ENCODE measurements around the gene MLF2.
"Not testable (repeated sequence)": the region's sequence is repeated elsewhere in the genome, so short reads cannot be mapped to it uniquely, and the experiment has no call there.

MLF2 gene

DNA sequence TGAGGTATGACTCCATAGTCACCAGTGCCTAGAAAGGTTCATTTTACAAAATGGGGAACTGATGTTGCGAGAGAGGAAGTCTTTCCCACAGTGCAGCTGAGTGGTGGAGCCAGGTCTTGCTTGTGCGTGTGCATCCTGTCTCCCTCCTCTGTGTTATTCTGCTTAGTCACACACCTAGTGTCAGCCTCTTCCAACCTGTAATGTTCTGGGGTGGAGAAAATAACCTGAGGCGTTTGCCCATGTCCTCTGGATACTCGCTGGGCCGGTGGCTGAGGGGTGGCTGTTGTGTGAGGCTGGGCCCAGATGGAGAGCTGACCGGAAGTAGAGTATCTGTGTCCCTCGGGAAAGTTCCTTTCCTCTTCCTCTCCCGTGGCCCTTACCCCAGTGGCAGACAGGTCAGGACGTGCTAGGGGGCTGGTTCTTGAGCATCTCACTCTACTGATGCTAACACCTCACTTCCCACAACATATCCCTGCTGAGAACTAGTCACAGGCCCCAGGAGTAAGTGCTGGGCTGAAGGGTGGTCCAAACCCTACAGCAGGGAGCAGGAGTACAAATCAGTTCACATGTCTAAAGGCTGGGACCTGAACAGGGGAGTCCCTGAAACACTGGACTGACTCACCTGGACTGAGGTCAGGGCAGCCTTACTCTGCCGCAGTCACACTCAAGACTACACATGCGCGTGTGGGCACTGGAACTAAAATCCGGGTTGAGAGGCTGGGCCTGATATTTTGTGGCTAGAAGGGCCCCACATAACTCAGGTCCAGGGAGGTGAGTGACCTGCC lies 7.0 kb downstream of the MLF2 start:
- Mint-ChIP-seq H3K27me3 (no peaks in the 10 kb centered on the region), H3K27ac (peak overlapping the region; percentile 96), H3K9me3 (peaks cover 0 to 9% of the 10 kb centered on the region in 2 donors), H3K4me3 (peak overlapping the region; percentile 14 to 21), H3K36me3 (peaks cover 52 to 66% of the 10 kb centered on the region in 2 donors), H3K4me1 (peaks cover 34 to 55% of the 10 kb centered on the region in 2 donors)
- DNase-seq (peak; percentile 53), ATAC-seq (replicated peaks) (peak; percentile 96 to 98)

DNA sequence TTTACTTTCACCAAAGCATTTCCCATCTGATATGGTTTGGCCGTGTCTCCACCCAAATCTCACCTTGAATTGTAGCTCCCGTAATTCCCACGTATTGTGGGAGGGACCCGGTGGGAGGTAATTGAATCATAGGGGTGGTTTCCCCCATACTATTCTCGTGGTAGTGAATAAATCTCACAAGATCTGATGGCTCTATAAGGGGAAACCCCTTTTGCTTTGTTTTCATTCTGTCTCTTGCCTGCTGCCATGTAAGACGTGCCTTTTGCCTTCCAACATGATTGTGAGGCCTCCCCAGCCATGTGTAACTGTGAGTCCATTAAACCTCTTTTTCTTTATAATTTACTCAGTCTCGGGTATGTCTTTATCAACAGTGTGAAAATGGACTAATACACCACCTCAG lies 9.6 kb downstream of the MLF2 start:
- peak overlapping the region; percentile 51 for H3K27ac Mint-ChIP-seq
- H3K27me3 Mint-ChIP-seq; H3K4me3 Mint-ChIP-seq; ATAC-seq (replicated peaks); DNase-seq; H3K9me3 Mint-ChIP-seq: not testable (repeated sequence)
- peaks cover 29 to 49% of the 10 kb centered on the region in 2 donors for H3K4me1 Mint-ChIP-seq
- peaks cover 42 to 46% of the 10 kb centered on the region in 2 donors for H3K36me3 Mint-ChIP-seq

DNA sequence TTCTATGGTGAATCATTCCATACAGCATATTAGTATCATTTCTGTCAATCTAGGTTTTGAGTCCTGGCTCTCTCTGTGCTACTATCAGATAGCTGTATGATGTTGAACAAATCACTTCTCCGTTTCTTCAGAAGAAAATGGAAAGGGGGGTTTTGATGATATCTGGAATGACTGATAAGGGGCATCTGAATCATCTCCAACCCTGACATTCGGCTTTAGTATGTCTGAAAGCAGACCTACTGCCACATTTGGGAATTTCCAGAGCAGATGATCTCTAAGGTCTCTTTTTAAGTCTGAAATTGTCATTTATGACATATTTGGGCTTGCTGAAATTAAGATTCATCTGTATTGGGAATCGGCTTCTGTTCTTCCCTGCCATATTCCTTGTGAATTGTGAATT lies 10.1 kb downstream of the MLF2 start:
- Mint-ChIP-seq H3K27ac (peak overlapping the region; percentile 59), H3K36me3 (peaks cover 38 to 41% of the 10 kb centered on the region in 2 donors)
- ATAC-seq (replicated peaks), result peak; percentile 31 to 44

DNA sequence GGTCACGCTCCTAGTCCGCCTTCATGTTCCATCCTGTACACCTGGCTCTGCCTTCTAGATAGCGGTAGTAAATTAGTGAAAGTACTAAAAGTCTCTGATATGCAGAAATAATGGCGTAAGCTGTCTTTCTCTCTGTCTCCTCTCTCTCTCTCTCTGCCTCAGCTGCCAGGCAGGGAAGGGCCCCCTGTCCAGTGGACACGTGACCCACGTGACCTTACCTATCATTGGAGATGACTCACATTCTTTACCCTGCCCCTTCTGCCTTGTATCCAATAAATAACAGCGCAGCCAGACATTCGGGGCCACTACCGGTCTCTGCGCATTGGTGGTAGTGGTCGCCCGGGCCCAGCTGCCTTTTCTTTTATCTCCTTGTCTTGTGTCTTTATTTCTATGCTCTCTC lies 10.9 kb downstream of the MLF2 start:
- not testable (repeated sequence) for H3K27me3 Mint-ChIP-seq; H3K4me3 Mint-ChIP-seq; DNase-seq; ATAC-seq (replicated peaks); H3K9me3 Mint-ChIP-seq
- Mint-ChIP-seq H3K4me1 (peaks cover 24 to 44% of the 10 kb centered on the region in 2 donors), H3K27ac (peak overlapping the region; percentile 59), H3K36me3 (peaks cover 31 to 34% of the 10 kb centered on the region in 2 donors)

More for the DNA sequence above, 10.1 kb downstream of the MLF2 start:
- Mint-ChIP-seq H3K9me3 (peaks cover 0 to 9% of the 10 kb centered on the region in 2 donors), H3K4me3 (no peak overlapping the region), H3K4me1 (peaks cover 29 to 44% of the 10 kb centered on the region in 2 donors), H3K27me3 (no peaks in the 10 kb centered on the region)
- DNase-seq, result no peak

DNA sequence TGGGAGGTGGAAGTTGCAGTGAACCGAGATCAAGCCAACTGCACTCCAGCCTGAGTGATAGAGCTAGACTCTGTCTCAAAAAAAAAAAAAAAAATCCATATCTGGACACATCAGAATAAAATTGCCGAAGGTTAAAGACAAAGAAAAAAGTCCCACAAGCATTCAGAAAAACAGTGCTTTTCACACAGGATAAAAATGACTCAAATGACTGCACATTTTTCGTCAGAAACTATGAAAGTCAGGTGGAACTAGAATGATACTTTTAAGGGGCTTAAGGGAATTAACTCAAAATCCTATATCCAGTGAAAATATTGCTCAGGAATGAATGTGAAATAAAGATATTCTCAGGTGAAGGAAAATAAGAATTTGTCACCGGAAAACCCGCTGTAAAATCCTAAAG lies 16.2 kb downstream of the MLF2 start:
- peaks cover 13 to 24% of the 10 kb centered on the region in 2 donors for H3K36me3 Mint-ChIP-seq
- H3K4me1 Mint-ChIP-seq, result peaks cover 11 to 13% of the 10 kb centered on the region in 2 donors
- DNase-seq (no peak), ATAC-seq (replicated peaks) (no peak)
- no peaks in the 10 kb centered on the region for H3K27me3 Mint-ChIP-seq
- no peaks in the 10 kb centered on the region for H3K9me3 Mint-ChIP-seq
- H3K27ac Mint-ChIP-seq, result no peak overlapping the region
- no peak overlapping the region for H3K4me3 Mint-ChIP-seq

DNA sequence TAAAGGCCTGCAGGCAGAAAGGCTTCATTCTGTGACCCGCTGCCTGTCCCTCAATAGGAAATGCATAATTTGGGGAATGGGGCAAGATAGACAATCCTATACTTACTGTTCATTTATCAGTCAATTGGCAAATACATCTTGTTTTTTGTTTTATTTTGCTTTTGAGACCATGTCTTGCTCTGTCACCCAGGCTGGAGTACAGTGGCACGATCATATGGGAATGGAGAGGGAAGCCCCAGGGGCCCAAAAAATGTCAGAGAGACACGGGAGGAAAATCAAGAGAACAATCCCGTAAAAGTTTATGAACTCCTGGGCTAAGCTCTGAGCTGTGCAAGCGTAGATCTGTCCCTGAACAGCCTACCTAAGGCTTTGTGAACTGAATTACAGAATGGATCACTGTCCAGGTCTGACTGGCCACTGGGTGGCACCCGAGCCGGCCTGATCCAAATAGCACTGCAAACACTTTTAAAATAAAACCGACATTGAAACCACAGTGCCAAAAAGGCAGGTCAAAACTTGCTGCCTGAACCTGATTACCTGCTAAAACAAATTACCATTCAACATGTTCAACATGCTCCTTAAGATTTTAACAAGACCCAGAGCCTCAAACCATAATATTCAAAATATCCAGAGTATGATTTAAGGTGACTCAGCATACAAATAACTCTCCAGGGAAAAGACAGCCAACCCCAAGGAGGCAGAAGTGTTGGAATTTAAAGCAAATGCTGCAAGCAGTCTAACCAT lies 17.3 kb downstream of the MLF2 start:
- Mint-ChIP-seq H3K27me3 (no peaks in the 10 kb centered on the region), H3K9me3 (no peaks in the 10 kb centered on the region), H3K27ac (no peak overlapping the region), H3K36me3 (peaks cover 21 to 32% of the 10 kb centered on the region in 2 donors), H3K4me3 (no peak overlapping the region), H3K4me1 (peaks cover 12 to 19% of the 10 kb centered on the region in 2 donors)
- DNase-seq, result no peak
- peak; percentile 76 to 84 for ATAC-seq (replicated peaks)

DNA sequence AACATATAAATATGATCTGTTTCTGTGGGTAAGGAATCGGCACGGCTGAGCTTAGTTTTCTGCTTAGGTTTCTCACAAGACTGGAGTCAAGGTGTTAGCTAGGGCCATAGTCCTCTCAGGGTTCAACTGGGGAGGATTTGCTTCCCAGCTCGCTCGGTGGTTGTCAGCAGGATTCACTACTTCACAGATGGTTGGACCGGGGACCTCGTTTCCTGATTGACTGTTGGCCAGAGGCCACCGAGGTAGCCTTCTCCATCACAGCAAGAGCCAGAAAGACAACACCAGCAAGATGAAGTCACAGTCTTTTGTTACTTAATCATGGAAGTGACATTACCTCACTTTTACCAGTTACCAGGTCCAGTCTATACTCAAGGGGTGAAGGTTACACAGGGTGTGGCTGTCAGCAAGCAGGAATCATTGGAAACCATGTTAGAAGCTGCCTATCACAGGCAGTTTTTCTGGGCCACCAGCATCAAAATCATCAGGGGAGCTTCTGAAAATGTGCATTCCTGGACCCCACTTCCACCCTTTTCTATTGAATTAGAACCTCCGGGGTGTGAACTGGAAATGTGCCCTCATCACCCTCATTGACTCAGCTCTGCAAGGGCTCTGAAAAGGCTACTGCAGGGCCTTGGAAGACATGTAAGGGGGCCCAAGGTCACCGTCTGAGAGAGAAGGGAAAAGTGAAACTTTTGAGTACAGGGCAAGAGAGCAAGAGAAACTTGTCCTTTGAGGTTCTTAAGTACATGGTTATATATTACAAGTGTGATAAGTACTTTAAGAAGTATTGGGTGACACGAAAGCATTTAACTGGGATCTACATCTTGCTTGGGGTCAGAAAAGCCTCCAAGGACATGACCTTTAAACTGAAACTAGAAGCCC lies 18.2 kb downstream of the MLF2 start:
- DNase-seq (no peak), ATAC-seq (replicated peaks) (no peak)
- Mint-ChIP-seq H3K9me3 (no peaks in the 10 kb centered on the region), H3K4me1 (peaks cover 16 to 26% of the 10 kb centered on the region in 2 donors), H3K36me3 (peaks cover 28 to 40% of the 10 kb centered on the region in 2 donors), H3K27ac (no peak overlapping the region), H3K27me3 (no peaks in the 10 kb centered on the region), H3K4me3 (no peak overlapping the region)

DNA sequence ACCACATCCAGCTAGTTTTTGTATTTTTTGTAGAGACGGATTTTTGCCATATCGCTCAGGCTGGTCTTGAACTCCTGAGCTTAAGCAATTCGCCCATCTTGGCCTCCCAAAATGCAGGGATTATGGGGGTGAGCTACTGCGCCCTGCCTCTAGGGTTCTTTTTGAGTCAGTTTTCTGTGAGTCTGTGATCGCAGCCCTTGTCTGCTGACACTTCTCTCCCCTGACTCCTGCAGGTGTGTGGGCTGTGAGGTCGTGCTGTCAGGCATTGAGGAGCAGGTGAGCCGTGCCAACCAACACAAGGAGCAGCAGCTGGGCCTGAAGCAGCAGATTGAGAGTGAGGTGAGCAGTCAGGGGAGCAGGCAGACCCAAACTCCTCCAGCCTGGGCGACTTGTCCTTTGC lies 22.8 kb downstream of the MLF2 start:
- H3K27me3 Mint-ChIP-seq, result no peaks in the 10 kb centered on the region
- ATAC-seq (replicated peaks), result peak in 1 of 2 donors; percentile 20

DNA sequence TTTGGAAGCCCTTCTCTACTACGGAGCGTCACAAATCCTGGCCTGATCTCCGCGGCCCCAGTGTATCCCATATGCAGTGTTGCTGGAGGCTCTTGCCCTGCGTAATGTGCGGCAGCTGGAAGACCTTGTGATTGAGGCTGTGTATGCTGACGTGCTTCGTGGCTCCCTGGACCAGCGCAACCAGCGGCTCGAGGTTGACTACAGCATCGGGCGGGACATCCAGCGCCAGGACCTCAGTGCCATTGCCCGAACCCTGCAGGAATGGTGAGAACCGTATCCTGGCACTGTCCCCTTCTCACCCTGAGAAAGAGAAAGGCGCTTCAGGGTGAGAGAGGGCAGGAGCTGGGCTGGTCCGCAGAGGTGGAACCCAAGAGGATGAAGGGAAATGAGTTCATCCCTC lies 23.8 kb downstream of the MLF2 start:
- Mint-ChIP-seq H3K27ac (no peak overlapping the region), H3K4me1 (peaks cover 18 to 36% of the 10 kb centered on the region in 2 donors), H3K9me3 (no peaks in the 10 kb centered on the region), H3K4me3 (no peak overlapping the region), H3K36me3 (peaks cover 36 to 38% of the 10 kb centered on the region in 2 donors), H3K27me3 (no peaks in the 10 kb centered on the region)
- no peak for DNase-seq
- no peak for ATAC-seq (replicated peaks)

More for the DNA sequence above, 22.8 kb downstream of the MLF2 start:
- peaks cover 42 to 46% of the 10 kb centered on the region in 2 donors for H3K36me3 Mint-ChIP-seq
- no peak overlapping the region for H3K27ac Mint-ChIP-seq
- no peak for DNase-seq
- no peaks in the 10 kb centered on the region for H3K9me3 Mint-ChIP-seq
- peaks cover 16 to 33% of the 10 kb centered on the region in 2 donors for H3K4me1 Mint-ChIP-seq
- no peak overlapping the region for H3K4me3 Mint-ChIP-seq

DNA sequence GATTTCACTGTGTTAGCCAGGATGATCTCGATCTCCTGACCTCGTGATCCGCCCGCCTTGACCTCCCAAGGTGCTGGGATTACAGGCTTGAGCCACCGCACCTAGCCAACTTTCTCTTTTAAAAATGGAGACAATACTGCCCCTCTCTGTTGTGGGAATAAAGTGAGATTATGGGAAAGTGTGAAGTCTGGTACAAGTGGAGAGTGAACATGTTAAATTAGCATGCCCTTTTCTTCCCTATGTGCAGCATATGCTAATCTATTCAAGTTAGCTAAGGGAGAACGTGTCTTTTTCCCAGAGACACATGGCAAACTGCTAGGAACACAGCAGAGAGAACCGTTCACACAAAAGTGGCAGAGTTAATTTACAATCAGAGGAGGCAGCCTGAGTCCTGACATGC lies 27.6 kb downstream of the MLF2 start:
- Mint-ChIP-seq H3K4me1 (peaks cover 19 to 31% of the 10 kb centered on the region in 2 donors), H3K36me3 (peaks cover 22 to 24% of the 10 kb centered on the region in 2 donors), H3K27ac (peak overlapping the region; percentile 32), H3K27me3 (no peaks in the 10 kb centered on the region), H3K9me3 (no peaks in the 10 kb centered on the region), H3K4me3 (peak overlapping the region; percentile 56 to 90)
- DNase-seq (no peak), ATAC-seq (replicated peaks) (no peak)

DNA sequence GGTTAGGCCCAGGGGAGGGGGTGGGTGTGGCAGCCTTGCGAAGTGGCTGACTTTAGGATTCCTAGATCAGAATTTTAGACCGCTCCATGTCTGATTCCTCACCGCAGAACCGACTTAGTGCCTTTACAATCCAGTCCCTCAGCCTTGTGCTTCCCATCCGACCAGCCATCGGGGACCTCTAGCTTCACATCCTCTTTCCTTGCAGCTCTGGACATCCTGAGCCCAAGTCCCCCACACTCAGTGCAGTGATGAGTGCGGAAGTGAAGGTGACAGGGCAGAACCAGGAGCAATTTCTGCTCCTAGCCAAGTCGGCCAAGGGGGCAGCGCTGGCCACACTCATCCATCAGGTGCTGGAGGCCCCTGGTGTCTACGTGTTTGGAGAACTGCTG lies 28.5 kb downstream of the MLF2 start:
- peaks cover 13 to 16% of the 10 kb centered on the region in 2 donors for H3K36me3 Mint-ChIP-seq
- H3K27ac Mint-ChIP-seq, result peak overlapping the region; percentile 94
- H3K27me3 Mint-ChIP-seq, result no peaks in the 10 kb centered on the region
- ATAC-seq (replicated peaks), result peak; percentile 52 to 60
- no peaks in the 10 kb centered on the region for H3K9me3 Mint-ChIP-seq
- H3K4me3 Mint-ChIP-seq, result peak overlapping the region; percentile 90 to 96
- DNase-seq, result peak; percentile 47
- H3K4me1 Mint-ChIP-seq, result peaks cover 14 to 27% of the 10 kb centered on the region in 2 donors

DNA sequence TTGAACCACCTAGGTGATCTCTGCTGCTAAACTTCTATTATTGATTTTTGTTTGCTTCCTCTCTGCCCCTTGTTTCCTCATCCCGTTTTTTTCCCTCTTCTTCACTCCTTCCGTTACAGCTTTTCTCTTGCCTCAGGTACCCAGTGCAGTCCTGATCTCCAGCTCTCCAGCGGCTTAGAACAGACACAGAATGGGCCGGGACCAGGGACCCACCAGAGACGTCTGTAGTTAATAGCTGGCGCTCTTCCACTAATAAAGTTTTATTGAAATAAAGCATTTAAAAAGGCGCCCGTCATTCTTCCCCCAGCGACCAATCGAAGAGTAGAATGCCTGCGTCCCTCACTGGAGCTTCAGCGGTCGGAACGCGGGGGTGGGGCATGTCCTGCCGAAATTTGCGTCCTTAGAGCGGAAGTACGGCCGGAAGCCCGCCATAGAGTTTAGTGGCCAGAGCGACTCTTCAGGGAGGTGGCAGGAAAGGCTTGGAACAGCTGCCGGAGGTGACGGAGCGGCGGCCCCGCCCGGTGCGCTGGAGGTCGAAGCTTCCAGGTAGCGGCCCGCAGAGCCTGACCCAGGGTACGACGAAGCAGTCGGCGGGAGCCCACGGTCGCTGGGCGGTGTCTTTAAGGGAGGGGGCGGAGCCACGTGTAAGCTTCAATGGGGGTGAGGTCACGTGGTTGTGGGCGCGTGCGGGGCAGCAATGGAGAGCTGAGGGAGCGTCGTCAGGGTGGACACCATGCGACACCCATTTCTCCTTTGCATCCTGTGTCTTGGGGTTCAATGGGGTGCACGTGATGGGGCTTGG lies 29.1 kb downstream of the MLF2 start, which contains the start of gene COPS7A:
TSS of gene COPS7A (plus strand) at position 440 of the 802 bp plus-strand sequence. CDS start 611 bp downstream, outside the sequence.
- H3K9me3 Mint-ChIP-seq, result no peaks in the 10 kb centered on the region
- H3K4me3 Mint-ChIP-seq, result peak within 1 kb of the TSS; percentile 90 to 96
- H3K27ac Mint-ChIP-seq, result peak within 1 kb of the TSS; percentile 94
- H3K36me3 Mint-ChIP-seq, result peaks cover 10 to 14% of the 10 kb centered on the region in 2 donors
- peaks cover 14 to 27% of the 10 kb centered on the region in 2 donors for H3K4me1 Mint-ChIP-seq
- ATAC-seq (replicated peaks), result peak; percentile 95
- no peaks in the 10 kb centered on the region for H3K27me3 Mint-ChIP-seq
- peak; percentile 99 for DNase-seq

DNA sequence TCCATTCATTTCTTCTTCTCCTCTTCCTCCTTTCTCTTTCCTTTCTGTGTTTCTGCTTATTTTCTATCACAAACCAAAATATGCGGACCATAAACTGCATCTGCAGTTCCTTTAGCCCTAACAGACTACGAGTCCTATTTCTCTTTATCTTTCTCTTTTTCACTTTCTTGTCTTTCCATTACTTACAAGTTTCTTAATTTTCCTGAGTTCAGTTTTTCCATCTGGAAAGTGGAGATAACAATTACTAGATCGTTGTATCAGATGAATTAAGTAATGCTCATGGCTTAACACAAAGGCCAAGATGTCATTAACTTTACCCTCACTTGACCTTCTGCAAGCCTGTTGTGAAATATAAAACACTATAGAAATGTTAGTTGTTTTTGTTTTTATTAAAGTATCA lies 30.1 kb downstream of the MLF2 start:
- Mint-ChIP-seq H3K27ac (no peak overlapping the region), H3K27me3 (no peaks in the 10 kb centered on the region), H3K36me3 (peaks cover 6 to 10% of the 10 kb centered on the region in 2 donors), H3K4me1 (peaks cover 14 to 27% of the 10 kb centered on the region in 2 donors), H3K4me3 (no peak overlapping the region), H3K9me3 (no peaks in the 10 kb centered on the region)
- no peak for DNase-seq
- ATAC-seq (replicated peaks), result no peak

Data from stimulated activated naive B cell treated with anti-CD40 and anti-IgM and Interleukin-4, amounts not matched to agents 10 μg/mL and 1 μg/mL and 100 μg/mL, for 72 hours (primary cell).